ENCODE results near the gene CFAP299. TPM values are rescaled to one million over a fixed set of nuclear protein-coding genes. Genes with fewer than 3 reads are reported as not detected.

Gene CFAP299
- total and polyA plus RNA-seq, 2 of the 8 experiments (the other 6 are each of a cell fraction or from before 2014, with no cell fraction given), result not detected

DNA sequence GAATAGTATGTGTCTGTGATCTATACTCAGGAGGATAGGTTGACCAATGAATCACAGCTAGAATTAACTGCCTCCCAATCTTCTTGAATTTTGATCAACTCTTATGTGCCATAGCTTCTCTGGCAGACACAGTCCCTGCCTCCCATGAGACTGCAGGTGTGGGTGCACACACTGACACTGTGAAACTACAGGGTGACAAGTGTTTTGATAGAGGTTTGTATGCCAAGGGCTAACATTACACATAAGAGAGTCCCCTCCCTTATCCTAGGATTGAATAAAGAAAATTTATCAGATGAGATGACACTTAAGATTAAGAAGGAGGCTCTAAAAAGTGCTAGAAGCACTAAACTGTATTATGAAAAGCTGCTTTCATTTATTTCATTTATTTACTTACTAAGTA lies 476.6 kb downstream of the CFAP299 start (continued):
- TF ChIP-seq, protein P1, sequence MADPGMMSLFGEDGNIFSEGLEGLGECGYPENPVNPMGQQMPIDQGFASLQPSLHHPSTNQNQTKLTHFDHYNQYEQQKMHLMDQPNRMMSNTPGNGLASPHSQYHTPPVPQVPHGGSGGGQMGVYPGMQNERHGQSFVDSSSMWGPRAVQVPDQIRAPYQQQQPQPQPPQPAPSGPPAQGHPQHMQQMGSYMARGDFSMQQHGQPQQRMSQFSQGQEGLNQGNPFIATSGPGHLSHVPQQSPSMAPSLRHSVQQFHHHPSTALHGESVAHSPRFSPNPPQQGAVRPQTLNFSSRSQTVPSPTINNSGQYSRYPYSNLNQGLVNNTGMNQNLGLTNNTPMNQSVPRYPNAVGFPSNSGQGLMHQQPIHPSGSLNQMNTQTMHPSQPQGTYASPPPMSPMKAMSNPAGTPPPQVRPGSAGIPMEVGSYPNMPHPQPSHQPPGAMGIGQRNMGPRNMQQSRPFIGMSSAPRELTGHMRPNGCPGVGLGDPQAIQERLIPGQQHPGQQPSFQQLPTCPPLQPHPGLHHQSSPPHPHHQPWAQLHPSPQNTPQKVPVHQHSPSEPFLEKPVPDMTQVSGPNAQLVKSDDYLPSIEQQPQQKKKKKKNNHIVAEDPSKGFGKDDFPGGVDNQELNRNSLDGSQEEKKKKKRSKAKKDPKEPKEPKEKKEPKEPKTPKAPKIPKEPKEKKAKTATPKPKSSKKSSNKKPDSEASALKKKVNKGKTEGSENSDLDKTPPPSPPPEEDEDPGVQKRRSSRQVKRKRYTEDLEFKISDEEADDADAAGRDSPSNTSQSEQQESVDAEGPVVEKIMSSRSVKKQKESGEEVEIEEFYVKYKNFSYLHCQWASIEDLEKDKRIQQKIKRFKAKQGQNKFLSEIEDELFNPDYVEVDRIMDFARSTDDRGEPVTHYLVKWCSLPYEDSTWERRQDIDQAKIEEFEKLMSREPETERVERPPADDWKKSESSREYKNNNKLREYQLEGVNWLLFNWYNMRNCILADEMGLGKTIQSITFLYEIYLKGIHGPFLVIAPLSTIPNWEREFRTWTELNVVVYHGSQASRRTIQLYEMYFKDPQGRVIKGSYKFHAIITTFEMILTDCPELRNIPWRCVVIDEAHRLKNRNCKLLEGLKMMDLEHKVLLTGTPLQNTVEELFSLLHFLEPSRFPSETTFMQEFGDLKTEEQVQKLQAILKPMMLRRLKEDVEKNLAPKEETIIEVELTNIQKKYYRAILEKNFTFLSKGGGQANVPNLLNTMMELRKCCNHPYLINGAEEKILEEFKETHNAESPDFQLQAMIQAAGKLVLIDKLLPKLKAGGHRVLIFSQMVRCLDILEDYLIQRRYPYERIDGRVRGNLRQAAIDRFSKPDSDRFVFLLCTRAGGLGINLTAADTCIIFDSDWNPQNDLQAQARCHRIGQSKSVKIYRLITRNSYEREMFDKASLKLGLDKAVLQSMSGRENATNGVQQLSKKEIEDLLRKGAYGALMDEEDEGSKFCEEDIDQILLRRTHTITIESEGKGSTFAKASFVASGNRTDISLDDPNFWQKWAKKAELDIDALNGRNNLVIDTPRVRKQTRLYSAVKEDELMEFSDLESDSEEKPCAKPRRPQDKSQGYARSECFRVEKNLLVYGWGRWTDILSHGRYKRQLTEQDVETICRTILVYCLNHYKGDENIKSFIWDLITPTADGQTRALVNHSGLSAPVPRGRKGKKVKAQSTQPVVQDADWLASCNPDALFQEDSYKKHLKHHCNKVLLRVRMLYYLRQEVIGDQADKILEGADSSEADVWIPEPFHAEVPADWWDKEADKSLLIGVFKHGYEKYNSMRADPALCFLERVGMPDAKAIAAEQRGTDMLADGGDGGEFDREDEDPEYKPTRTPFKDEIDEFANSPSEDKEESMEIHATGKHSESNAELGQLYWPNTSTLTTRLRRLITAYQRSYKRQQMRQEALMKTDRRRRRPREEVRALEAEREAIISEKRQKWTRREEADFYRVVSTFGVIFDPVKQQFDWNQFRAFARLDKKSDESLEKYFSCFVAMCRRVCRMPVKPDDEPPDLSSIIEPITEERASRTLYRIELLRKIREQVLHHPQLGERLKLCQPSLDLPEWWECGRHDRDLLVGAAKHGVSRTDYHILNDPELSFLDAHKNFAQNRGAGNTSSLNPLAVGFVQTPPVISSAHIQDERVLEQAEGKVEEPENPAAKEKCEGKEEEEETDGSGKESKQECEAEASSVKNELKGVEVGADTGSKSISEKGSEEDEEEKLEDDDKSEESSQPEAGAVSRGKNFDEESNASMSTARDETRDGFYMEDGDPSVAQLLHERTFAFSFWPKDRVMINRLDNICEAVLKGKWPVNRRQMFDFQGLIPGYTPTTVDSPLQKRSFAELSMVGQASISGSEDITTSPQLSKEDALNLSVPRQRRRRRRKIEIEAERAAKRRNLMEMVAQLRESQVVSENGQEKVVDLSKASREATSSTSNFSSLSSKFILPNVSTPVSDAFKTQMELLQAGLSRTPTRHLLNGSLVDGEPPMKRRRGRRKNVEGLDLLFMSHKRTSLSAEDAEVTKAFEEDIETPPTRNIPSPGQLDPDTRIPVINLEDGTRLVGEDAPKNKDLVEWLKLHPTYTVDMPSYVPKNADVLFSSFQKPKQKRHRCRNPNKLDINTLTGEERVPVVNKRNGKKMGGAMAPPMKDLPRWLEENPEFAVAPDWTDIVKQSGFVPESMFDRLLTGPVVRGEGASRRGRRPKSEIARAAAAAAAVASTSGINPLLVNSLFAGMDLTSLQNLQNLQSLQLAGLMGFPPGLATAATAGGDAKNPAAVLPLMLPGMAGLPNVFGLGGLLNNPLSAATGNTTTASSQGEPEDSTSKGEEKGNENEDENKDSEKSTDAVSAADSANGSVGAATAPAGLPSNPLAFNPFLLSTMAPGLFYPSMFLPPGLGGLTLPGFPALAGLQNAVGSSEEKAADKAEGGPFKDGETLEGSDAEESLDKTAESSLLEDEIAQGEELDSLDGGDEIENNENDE (IDR thresholded peaks at IDR 0.05; ENCODE audit: insufficient replicate concordance, low read length), result no peak
- TF ChIP-seq BCL11A (IDR thresholded peaks at IDR 0.05; ENCODE audit: low read depth in 2 of 2, low read length in 2 of 2), result no peak
- TF ChIP-seq MAFK (IDR thresholded peaks at IDR 0.05; ENCODE audit: low read depth, low read length), result no peak
